Activated CD4-positive, alpha-beta T cell treated with anti-CD3 and anti-CD28 coated beads, Interleukin-2, Interleukin-4, amounts not matched to agents 100 ng/mL and 50 ng/mL, durations not matched to agents 16 hours and 8 hours (primary cell): ENCODE measurements around the gene ARHGEF10L.

Experiments
- DNase-seq: peaks from one replicate; pipeline ENCODE4 v3.0.0-alpha.2; 2020; ENCODE audit warnings: low spot score

The ARHGEF10L gene

DNA sequence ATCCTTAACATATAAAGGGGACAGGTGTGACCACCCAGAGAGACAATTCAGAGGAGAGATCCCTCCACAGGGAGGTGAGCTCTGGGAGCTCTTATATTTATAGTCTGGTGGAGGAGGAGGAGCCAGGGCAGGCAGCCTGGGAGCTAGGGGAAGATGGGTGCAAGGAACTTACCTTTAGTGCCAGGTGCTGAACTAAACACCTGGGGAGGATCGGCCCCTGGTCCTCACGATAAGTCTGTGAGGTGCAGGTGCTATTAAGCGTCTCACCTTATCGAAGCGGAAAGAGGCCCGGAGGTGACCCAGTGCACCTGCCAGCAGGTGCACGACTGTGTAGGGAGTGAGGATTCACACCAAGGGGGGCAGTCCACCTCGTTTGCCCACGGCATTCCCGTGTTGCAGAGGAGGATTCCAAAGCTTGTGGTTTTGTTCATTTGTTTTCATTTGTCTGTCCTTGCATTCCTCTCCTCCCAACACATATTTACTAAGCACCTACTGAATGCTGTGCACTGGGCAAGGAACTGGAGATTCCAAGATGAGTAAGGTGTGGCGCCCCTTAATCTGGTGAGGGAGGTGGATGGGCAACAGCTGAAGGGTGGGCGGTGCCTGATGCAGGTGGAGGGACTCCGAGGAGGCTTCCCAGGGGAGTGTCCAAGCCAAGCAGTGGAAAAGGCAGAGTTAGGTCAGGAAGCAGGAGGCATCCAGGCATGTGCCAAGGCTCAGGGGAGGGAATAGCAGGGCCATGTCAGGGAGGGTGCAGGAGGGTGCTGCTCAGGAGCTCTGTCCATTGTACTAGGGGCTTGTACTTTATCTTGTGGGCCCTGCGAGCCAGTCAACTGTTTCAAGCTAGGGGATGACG is 11.5 kb downstream of the ARHGEF10L start:
- DNase-seq = no peak

DNA sequence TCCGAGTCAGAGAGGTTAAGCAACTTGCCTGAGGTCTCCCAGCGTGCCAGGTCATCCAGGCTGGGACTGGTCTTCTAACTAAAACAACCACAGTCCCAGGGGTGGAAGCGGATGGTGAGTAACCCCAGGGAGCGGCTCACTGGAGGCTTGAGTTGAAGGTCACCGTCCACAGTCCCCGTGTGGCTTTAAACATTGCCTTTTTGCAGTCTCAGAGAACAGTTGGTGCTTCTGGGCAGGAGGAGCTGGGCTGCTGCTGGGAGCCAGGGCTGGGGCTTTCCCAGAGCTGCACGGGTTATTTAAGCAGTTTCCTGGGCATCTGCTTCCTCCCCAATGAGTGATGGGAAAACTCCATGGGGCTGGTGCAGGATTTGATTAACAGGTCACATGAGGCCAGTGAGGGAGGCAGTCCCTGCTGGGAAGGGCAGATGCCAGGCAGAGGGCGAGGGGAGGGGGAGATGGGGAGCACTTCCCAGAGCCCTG is 12.3 kb downstream of the ARHGEF10L start:
- no peak for DNase-seq

DNA sequence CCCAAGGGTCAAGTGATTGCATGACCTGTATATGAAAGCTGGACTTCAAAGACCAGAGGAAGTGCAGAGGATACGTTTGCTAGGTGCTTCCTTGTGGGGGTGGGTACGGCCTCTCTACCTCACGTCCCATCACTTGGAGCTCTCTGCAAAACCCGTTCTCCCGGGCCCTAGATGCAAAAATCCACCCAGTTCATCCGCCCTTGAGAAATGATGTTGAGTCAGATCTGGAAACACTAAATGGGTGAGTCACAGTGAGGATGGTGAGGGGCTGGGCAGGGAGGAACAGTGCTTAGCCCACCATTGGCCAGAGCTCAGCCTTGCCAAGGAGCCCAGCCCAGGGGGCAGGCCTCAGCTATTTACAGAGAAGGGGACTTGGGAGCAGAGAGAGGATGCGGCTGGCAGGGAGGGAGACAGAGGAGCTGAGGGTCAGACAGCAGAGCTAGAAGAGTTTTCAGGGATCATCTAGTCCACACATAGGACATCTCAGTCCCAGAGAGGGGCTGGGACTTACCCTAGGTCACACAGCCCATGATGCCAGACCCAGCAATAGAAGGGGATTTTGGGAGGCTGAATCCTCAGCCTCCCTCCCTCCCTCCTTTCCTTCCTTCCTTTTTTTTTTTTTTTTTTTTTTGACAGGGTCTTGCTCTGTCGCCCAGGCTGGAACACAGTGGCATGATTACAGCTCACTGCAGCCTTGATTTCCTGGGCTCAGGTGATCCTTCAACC is 14.6 kb downstream of the ARHGEF10L start:
- DNase-seq = no peak

DNA sequence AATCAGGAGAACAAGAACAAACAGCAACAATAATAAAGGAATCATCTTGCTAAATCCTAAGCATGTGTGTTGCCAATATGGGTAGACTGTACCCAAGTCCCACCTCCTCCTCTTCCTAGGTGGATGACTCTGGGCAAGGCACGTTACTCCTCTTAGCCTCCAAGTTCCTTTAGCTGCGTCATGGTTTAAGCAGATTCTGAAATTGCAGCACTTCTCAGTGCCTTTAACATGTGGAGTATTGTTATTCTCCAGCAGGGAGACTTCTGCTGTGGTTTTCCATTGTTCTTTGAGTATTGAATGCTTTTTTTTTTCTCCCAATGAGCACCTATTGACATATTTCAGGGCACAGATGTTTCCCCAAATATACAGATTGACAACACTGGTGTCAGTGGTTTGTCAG is 15.5 kb downstream of the ARHGEF10L start:
- no peak for DNase-seq

DNA sequence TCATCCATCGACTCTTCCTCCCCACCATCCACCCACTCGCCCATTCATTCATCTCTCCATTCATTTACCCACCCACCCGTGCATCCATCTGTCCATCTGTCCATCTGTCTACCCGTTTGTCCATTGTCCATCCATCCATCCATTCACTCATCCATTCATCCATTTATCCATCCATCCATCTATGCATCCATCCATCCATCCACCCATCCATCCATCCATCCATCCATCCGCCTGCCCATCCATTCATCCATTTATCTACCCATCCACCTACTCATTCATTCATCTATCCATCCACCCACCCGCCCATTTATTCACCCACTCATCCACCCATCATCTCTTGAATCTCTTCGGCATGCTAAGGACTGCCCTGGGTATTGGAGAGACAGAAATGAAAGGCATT is 18.5 kb downstream of the ARHGEF10L start:
- DNase-seq = no peak

DNA sequence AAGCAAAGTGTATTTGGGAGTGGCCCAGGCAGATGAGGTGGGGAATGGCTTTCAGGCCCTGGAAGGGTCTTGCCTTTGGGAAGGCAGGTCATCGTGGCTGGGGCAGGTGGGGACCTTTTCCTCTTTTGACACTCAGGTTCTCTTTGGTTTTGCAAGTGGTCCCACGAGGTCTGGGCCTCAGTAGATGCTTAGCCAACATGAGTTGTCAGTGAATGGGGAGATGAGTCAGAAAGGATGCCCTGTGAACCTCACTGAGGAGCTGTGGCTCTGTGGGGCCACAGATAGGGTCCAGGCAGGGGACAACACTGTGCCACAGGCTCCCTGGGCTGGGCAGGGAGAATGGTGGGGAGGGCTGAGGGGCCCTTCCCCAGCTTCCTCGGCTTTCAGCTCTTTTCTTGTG is 19.0 kb downstream of the ARHGEF10L start:
- no peak for DNase-seq

DNA sequence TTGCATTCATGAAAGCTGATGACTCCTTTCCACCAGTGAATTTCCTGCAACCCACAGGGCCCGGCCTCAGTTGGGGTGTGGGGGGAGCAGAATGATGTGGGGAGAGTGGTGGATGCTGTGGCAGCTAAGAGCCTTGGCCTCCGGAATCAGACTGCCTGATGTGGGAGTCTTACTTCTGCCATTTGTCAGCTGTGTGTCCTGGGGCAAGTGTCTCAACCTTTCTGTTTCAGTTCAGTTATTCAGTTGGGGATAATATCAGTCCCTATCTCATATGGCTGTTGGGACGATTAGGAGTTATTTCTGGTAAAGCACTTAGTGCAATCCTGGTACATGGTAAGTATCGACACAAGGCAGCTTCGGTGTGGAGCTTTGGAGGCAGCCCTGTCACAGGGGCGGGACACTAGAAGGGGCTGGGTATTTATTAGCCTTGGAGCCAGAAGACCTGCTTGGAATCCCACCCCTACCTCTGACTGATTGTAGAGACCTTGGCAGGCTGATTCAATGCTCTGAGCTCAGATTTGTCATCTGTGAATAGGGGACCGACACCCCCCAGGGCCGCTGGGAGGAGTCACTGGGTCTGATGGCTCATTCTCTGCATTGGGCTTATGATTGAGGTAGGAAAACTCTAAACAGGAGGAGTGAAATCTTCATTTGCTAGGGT is 19.6 kb downstream of the ARHGEF10L start:
- no peak for DNase-seq

DNA sequence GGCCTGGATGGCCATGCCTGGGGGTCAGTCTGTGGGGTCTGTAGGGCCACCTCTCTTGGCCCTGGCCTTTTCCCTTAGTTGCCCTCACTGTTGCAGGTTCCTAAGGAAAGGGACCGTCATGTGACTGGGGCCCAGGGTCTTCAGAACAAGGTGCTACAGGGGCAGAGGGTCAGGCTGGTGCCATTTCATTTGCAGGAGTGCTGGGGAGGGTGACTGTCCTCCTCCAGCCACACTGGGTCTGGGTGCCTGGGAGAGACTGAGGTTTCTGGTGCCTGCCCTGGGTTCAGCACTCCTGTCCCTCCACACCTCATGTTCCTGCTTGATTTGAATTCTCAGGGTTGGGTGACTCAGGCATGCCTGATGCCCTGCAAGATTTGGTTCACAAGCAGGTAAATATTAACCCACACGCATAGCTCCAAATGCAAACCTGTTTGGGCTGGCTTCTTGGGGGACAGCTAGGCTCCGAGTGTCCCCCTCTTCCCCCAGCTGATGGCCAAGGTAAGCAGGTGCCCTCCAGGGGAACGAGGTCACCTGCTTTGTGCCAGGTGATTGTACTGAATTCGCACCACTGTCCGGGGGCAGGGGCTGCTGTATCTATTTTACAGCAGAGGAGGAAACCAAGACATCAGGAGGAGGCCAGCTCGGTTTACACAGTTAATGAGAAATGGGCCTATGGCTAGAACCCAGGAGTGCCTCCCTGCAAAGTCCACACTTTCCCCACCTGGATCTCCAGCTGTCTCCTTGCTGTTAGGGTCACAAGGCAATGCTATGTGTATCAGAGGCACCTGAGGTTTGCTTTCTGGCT is 20.3 kb downstream of the ARHGEF10L start:
- DNase-seq = no peak

DNA sequence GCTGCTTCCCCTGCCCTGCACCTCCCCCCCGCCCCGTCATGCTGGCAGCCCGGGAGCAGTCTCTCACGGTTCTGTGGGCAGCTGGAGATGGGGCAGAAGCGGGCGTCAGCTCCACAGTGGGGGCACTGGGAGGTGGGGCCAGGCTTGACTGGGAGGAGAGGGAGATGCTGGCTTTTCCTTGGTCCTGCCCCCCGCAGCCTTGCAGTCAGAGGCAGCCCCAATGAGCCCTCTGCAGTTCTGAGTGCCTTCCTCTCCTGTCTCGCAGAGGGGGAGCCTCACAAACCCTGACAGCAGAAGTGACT is 21.7 kb downstream of the ARHGEF10L start:
- no peak for DNase-seq

DNA sequence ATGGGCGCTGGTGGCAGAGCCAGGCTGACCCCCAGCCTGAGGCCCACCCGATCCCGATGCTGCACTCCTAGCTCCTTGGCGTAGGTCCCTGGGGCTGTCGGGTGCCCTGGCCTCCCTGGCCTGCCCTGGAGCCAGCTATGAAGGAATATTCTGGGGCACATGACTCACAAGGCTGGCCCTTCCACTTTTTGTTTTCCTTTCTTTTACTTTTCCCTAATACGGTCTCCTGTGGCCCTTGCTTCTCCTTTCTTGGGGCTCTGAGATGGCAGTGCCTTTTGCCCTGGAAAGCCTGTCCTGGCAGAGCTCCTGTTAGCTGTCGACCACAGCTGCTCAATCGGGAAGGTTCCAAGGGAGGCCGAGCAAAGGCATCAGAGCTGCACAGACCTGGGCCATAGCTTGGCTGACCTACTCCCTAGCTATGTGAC is 22.1 kb downstream of the ARHGEF10L start:
- no peak for DNase-seq

DNA sequence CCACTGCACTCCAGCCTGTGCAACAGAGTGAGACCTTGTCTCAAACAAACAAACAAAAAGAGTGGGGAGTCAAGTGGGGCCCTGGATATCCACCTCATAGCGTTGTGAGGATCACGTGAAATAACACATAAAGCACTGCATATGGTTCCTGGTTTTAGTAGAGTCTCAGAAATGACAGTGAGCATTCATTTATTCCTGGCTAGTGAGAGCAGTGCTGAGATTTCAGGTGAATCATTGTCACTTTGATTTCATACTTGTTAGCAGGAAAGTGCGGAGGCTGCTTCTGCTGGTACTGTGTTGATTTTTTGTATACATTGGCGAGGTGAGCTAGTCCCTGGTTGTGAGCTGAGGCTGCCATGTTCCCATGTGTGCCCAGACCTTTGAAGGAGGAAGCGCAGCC is 22.9 kb downstream of the ARHGEF10L start:
- DNase-seq = no peak

DNA sequence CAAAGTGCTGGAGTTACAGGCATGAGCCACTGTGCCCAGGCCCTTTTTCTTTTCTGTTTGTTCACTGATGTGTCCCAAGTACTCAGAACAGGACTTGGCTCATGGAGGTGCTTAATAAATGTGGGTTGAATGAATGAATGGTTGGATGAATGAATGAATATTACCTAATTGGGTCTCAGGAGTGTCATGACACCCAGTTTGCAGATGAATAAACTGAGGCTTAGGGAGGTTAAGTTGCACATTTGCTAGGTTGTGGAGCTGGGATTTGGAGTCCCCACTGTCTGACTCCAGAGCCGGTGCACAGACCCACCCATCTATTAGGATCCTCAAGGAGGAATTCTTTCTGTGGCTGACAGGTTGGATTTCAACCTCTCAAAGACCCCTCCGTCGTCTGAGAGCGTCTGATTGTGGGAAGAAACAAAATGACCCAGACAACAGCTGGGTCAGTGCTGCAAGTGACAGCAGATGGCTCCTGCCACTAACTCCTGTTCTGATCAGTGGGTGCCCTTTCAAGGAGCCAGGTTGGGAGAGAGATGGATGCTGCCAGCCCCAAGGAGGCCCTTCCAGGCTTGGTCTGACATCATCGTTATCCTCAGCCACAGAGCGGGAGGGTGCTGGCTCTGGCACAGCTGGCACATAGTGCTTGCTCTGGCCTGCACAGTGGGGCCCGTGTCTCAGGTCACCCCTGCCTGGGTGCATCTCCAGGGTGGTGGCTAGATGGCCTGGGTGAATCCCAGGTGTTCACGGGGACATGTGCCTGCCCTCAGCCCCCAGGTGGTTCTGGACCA is 24.2 kb downstream of the ARHGEF10L start:
- no peak for DNase-seq

DNA sequence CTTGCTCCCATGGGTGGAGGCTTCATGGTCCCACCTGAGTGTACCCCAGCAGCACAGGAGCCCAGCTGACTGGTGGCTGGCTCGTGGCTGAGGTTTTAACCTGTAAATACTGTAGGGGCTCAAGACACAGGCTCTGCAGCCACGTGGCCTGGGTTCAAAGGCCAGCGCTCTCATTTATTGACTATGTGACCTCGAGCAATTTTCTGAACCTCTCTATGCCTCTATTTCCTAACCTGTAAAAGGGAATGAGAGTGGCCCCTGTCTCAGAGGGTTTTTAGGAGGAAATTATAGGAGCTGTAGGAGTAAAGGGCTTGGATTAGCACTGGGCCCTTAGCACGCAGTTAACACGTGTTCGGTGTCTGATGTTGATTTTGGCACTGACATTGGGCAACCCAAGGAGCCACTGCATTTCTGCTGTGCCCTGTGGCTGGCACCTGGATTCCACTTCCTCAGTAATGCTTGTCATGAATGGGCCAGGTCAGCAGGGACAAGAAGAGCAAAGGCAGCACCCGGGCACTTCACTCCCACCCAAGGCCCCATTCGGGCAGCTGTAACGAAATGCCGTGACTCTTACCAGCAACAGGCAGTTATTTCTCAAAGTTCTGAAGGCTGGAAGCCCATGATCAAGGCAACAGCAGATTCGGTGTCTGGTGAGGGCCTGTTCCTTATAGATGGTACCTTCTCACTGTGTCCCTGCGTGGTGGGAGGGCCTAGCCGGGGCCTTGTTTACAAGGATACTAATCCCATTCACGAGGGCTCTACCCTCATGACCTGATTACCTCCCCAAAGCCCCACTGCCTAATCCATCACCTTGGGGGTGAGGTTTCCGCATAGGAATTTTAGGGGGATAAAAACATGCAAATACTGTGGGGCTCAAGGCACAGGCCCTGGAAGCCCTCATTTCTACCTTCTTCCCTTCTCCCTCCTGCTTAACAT is 25.2 kb downstream of the ARHGEF10L start:
- no peak for DNase-seq

DNA sequence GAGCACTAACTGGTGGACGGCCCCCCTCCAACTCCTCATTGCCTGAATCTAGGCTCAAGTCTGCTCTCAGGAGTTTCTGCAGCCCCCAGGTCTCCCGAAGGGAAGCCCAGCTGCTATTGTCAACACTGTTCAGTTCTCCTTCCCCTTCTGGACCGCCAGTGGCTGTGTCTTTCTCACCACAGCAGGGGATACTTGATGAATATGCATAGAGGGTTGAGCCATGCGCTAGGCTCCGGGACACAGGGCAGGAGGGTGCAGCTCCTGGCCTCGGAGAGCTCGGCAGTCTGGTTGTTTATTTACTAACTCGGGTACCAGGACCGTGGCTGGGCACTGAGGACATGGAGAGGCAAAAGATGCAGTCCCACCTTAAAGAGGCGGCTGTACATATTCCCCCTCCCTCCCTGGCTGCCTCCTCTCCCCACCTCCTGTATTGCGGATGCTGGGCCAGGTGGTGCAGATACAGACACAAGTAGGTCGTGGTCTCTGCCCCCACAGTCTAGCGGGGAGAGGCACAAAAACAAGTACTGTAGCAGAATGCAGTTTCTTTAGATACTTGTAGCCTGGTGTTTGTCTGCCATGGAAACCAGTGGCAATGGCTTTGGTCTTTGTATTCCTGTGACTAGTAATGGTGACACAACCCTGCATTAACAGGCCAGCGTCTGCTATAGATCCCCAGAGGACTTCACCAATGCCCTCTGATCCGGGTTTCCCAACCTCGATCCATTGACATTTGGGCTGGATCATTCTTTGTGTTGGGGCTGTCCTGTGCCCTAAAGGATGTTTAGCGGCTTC is 26.2 kb downstream of the ARHGEF10L start:
- no peak for DNase-seq

DNA sequence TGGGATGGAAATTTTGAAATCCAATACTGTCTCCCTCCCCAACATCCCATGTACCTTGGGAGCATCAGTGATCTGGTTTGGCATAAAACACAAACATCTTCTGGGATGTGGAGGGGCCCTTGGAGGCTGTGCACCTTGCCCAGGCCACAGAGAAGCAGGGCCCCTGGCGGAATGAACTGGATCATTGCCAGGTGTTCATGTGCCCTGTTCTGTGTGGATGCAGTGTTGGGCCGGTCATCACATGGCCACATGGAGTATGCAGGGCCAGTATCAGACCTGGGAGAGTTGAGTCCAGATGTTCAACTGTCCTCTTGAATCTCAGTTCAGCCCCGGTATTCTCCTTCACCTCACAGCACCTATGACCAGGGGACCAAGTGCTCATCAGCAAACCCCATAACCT is 26.9 kb downstream of the ARHGEF10L start:
- DNase-seq = no peak

DNA sequence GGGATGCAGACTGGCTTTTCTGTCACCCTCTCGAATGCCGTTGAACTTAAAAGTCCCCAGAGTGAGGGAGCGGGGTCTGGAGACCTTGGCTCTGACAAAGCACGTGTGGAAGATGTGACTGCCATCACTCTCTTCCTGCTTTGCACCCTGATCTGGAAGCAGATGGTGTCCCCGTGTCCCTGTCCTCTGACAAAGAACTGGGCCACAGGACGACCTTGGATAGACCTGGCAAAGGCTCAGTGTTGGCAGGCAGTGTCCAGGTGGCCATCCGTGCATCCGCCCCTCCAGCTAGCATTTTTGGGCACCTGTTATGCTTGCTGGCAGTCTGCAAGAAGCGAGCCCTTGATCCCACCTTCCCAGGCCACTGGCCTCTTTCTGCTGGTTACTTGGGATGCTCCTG is 27.4 kb downstream of the ARHGEF10L start:
- DNase-seq = no peak

DNA sequence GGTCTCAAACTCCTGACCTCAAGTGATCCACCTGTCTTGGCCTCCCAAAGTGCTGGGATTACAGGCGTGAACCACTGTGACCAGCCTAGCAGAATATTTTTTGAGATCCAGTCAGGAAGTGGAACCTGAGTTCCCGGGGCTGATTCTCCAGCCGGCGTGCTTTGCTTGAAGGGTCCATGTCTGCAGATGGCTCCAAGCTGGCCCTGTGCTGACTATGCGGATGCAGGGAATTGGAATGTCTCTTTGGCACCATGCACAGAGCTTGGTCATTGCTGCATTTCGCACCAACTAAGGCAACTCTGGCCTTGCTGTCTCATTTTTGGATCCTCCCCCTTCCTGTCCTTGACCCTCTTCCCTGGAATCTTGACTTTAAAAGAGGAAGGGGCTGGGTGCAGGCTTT is 28.1 kb downstream of the ARHGEF10L start:
- no peak for DNase-seq

DNA sequence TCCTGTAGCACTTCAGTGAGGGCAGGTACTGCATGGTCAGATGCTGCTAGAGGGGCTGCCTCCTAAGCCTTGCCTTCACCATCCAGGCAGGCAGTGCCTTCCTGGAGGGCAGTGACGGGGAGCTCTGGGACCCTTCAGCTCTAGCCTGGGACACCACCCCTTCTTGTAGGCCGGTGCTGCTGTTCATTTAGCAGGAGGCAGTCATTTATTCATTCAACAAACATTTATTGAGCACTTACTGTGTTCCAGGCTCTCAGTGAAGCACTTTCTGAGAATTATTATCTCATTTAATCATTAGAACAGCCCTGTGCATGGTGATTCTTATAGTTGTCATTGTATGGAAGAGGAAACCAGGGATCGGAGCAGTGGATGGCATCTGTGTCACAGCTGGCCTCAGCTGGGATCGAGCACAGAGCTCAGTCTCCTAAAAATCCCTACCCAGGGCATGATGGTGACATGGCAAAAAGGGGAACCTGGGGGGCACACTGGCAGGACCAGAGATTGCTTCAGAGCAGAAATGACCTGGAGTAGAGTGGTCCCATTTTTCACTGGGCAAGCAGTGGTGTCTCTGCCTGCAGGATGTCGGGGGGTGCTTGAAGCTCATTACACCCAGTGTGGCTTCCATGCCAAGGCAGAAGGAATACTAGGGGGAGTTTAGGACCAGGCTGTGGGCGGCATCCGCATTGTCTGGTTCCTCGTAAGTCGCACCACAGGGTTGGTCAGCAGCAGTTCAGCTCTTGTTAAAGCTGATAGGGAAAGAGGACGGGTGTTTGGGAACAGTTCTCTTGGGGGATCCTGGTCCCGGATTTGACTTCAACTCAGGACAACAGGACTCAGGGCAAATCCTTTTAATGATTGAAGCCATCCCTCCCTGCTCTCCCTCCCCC is 28.8 kb downstream of the ARHGEF10L start:
- no peak for DNase-seq
